Endothelial cell of umbilical vein (primary cell): ENCODE results near the gene SCGB1D1.

Experiments used
- CTCF ChIP-seq, 2 donors: IDR thresholded peaks; 1 replicate in 1 of 2; 2 replicates in 1 of 2; pipeline ENCODE4 v1.5.1; 2011; ENCODE audit warnings: low read length in 2 of 2, mild to moderate bottlenecking in 2 of 2, moderate library complexity in 2 of 2, control low read depth in 1 of 2, inconsistent platforms in 1 of 2, low read depth in 1 of 2; ENCODE audit not compliant: insufficient read depth in 1 of 2; ENCODE audit errors: extremely low read depth in 1 of 2
- EZH2 ChIP-seq: IDR thresholded peaks from 2 replicates; pipeline ENCODE4 v1.6.1; 2012; ENCODE audit warnings: borderline replicate concordance, low read depth, mild to moderate bottlenecking, moderate library complexity, low read length, inconsistent platforms; ENCODE audit not compliant: severe bottlenecking
- FOS ChIP-seq: IDR thresholded peaks from 2 replicates; pipeline ENCODE4 v1.6.1; 2011; ENCODE audit warnings: mild to moderate bottlenecking, low read length, moderate library complexity, borderline replicate concordance; ENCODE audit not compliant: insufficient read depth
- GATA2 ChIP-seq: IDR thresholded peaks from 2 replicates; pipeline ENCODE4 v1.7.0; 2011; ENCODE audit warnings: low read depth, mild to moderate bottlenecking, moderate library complexity, mixed read lengths, low read length; ENCODE audit not compliant: insufficient read length, insufficient read depth
- POLR2A ChIP-seq: IDR thresholded peaks from 2 replicates; pipeline ENCODE4 v1.6.1; 2012; ENCODE audit warnings: low read depth, mild to moderate bottlenecking, control low read depth, low read length
- POLR2AphosphoS5 ChIP-seq: IDR thresholded peaks from 2 replicates; pipeline ENCODE4 v1.6.1; 2012; ENCODE audit warnings: low read depth, mild to moderate bottlenecking, control low read depth, low read length, moderate library complexity; ENCODE audit not compliant: insufficient read depth
- TF ChIP-seq, protein P1 (sequence below): IDR thresholded peaks from 2 replicates; pipeline ENCODE4 v1.6.1; 2011; ENCODE audit not compliant: insufficient read depth, insufficient read length

GRCh38 chr11:62145261-62145871, 44.6 kb upstream of the SCGB1D1 start:
- TF ChIP-seq POLR2A, result no peak
- TF ChIP-seq EZH2, result no peak
- no peak for TF ChIP-seq GATA2
- no peak for TF ChIP-seq CTCF (IDR thresholded peaks at IDR 0.05; ENCODE audit: extremely low read depth in 1 of 2, insufficient read depth in 1 of 2, low read depth in 1 of 2, low read length in 2 of 2)
- TF ChIP-seq POLR2AphosphoS5, result no peak
- TF ChIP-seq, protein P1, sequence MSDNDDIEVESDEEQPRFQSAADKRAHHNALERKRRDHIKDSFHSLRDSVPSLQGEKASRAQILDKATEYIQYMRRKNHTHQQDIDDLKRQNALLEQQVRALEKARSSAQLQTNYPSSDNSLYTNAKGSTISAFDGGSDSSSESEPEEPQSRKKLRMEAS, result no peak
- TF ChIP-seq FOS, result no peak
